ENCODE results near the gene UBE2F. TPM values are rescaled to one million over a fixed set of nuclear protein-coding genes. Genes with fewer than 3 reads are reported as not detected.
A peak's percentile ranks its signal among the peaks of the same experiment; 100 is the strongest.

Gene UBE2F
- polyA plus RNA-seq, 2 of the 4 experiments (the other 2 are of a cell fraction), result 49.7 to 81.1 TPM

DNA sequence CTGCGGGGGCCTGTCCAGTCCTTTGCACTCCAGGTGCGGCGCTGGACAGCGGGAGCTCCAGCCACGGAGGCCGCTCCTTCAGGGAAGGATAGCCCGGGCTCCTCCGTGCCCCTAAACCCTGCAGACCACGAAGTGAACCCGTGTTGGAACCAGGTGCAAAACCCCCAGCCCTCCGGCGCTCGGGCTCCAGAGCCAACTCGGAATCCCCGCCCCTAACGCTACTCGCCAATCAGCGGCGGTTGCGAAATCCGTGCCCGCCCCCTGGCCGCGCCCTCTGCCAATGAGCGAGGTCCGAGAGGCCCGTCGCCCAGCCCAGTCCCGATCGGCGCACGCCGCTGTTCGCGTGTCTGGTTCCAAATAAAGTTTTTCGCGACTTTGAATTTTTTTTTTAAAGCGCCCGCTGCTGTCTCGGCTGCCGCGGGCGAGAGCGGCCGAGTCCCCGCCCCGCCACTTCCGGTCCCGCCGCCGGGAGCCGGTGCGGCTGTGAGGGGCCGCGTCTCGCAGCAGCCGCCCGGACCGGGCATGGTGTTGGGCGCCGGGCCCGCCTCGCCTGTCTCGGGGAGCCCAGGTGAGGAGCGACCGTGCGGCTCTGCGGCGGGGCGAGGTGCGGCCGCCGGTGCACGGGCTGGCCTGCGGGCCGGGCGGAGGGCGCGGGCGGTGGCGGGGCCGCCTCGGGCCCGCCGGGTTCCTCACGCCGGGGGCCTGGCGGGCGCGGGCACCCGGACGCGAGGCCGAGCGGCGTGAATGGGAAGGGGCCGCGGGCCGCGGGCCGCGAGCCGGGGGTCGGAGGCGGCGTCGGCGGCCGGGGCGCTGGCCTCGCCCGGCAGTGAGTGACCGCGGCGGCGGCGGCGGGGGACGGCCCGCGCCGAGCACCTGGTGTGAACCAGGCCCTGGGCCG lies at the start of gene UBE2F (continued):
- TF ChIP-seq EHMT2 (IDR thresholded peaks at IDR 0.05; ENCODE audit: low read depth) (no peak), MYC (IDR thresholded peaks at IDR 0.05; ENCODE audit: borderline replicate concordance, low read length) (peak; percentile 86), FOSB (CRISPR knock-in tag; IDR thresholded peaks at IDR 0.05) (no peak), SREBF2 (IDR thresholded peaks at IDR 0.05) (no peak), HOXB5 (CRISPR knock-in tag; IDR thresholded peaks at IDR 0.05) (no peak), NR3C1 (IDR thresholded peaks at IDR 0.05) (no peak), ZC3H11A (IDR thresholded peaks at IDR 0.05) (no peak), KDM5A (IDR thresholded peaks at IDR 0.05) (no peak), SMC3 (IDR thresholded peaks at IDR 0.05) (no peak), RAD21 (conservative IDR thresholded peaks at IDR 0.05 in 1 of 2, IDR thresholded peaks at IDR 0.05 in 1 of 2) (no peak), BHLHE40 (IDR thresholded peaks at IDR 0.05; ENCODE audit: low read depth, low read length) (peak; percentile 42; the same call in 1 of the 2 replicates), RARB (CRISPR knock-in tag; IDR thresholded peaks at IDR 0.05) (no peak), FOSL2 (IDR thresholded peaks at IDR 0.05) (no peak), FOSL2 (CRISPR knock-in tag; IDR thresholded peaks at IDR 0.05) (no peak), CEBPB (IDR thresholded peaks at IDR 0.05) (peak; percentile 92 to 96)
- TF ChIP-seq, protein P1, sequence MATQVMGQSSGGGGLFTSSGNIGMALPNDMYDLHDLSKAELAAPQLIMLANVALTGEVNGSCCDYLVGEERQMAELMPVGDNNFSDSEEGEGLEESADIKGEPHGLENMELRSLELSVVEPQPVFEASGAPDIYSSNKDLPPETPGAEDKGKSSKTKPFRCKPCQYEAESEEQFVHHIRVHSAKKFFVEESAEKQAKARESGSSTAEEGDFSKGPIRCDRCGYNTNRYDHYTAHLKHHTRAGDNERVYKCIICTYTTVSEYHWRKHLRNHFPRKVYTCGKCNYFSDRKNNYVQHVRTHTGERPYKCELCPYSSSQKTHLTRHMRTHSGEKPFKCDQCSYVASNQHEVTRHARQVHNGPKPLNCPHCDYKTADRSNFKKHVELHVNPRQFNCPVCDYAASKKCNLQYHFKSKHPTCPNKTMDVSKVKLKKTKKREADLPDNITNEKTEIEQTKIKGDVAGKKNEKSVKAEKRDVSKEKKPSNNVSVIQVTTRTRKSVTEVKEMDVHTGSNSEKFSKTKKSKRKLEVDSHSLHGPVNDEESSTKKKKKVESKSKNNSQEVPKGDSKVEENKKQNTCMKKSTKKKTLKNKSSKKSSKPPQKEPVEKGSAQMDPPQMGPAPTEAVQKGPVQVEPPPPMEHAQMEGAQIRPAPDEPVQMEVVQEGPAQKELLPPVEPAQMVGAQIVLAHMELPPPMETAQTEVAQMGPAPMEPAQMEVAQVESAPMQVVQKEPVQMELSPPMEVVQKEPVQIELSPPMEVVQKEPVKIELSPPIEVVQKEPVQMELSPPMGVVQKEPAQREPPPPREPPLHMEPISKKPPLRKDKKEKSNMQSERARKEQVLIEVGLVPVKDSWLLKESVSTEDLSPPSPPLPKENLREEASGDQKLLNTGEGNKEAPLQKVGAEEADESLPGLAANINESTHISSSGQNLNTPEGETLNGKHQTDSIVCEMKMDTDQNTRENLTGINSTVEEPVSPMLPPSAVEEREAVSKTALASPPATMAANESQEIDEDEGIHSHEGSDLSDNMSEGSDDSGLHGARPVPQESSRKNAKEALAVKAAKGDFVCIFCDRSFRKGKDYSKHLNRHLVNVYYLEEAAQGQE (IDR thresholded peaks at IDR 0.05), result no peak
- TF ChIP-seq, protein P2, sequence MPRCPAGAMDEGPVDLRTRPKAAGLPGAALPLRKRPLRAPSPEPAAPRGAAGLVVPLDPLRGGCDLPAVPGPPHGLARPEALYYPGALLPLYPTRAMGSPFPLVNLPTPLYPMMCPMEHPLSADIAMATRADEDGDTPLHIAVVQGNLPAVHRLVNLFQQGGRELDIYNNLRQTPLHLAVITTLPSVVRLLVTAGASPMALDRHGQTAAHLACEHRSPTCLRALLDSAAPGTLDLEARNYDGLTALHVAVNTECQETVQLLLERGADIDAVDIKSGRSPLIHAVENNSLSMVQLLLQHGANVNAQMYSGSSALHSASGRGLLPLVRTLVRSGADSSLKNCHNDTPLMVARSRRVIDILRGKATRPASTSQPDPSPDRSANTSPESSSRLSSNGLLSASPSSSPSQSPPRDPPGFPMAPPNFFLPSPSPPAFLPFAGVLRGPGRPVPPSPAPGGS (IDR thresholded peaks at IDR 0.05), result 0 out of 3 replicates have a peak, but pooled peaks have one; percentile 60
- TF ChIP-seq, protein P3, sequence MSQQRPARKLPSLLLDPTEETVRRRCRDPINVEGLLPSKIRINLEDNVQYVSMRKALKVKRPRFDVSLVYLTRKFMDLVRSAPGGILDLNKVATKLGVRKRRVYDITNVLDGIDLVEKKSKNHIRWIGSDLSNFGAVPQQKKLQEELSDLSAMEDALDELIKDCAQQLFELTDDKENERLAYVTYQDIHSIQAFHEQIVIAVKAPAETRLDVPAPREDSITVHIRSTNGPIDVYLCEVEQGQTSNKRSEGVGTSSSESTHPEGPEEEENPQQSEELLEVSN (IDR thresholded peaks at IDR 0.05; ENCODE audit: borderline replicate concordance, low read depth), result no peak
- TF ChIP-seq, protein P4, sequence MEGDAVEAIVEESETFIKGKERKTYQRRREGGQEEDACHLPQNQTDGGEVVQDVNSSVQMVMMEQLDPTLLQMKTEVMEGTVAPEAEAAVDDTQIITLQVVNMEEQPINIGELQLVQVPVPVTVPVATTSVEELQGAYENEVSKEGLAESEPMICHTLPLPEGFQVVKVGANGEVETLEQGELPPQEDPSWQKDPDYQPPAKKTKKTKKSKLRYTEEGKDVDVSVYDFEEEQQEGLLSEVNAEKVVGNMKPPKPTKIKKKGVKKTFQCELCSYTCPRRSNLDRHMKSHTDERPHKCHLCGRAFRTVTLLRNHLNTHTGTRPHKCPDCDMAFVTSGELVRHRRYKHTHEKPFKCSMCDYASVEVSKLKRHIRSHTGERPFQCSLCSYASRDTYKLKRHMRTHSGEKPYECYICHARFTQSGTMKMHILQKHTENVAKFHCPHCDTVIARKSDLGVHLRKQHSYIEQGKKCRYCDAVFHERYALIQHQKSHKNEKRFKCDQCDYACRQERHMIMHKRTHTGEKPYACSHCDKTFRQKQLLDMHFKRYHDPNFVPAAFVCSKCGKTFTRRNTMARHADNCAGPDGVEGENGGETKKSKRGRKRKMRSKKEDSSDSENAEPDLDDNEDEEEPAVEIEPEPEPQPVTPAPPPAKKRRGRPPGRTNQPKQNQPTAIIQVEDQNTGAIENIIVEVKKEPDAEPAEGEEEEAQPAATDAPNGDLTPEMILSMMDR (IDR thresholded peaks at IDR 0.05), result no peak
- TF ChIP-seq, protein P5, sequence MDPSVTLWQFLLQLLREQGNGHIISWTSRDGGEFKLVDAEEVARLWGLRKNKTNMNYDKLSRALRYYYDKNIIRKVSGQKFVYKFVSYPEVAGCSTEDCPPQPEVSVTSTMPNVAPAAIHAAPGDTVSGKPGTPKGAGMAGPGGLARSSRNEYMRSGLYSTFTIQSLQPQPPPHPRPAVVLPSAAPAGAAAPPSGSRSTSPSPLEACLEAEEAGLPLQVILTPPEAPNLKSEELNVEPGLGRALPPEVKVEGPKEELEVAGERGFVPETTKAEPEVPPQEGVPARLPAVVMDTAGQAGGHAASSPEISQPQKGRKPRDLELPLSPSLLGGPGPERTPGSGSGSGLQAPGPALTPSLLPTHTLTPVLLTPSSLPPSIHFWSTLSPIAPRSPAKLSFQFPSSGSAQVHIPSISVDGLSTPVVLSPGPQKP (IDR thresholded peaks at IDR 0.05; ENCODE audit: low read depth, low read length), result peak; percentile 80; the same call in 1 of the 2 replicates

All from A549 (cell line).